ENCODE measurements around the gene GPC5. TPM values are rescaled to one million over a fixed set of nuclear protein-coding genes. Genes with fewer than 3 reads are reported as not detected.

Gene GPC5
- total RNA-seq, 1 donor from 2014 or later = 0.17 TPM

DNA sequence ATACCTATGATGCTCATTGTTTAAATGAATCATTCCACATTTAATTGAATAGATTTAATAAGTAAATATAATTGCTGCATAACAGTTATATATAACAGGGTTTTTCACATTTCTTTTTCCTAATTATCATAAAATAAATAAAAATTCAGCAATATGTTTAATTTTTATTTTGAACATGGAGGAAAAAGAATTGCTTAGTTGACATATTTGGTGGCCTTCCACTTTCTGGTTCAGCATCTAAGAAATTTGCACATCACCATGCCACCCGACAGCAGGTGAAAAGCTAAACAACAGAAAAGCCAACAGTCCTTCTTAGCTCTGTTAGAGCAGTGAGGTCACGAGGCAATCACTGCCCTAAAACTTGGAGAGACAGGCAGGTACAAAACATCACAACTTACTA is 790.2 kb downstream of the GPC5 start:
- DNase-seq (ENCODE audit: low read depth) = no peak
- no peaks in the 10 kb centered on the region for H3K27me3 ChIP-seq (ENCODE audit: control insufficient read depth, insufficient read depth, low read length)
- TF ChIP-seq, protein P1, sequence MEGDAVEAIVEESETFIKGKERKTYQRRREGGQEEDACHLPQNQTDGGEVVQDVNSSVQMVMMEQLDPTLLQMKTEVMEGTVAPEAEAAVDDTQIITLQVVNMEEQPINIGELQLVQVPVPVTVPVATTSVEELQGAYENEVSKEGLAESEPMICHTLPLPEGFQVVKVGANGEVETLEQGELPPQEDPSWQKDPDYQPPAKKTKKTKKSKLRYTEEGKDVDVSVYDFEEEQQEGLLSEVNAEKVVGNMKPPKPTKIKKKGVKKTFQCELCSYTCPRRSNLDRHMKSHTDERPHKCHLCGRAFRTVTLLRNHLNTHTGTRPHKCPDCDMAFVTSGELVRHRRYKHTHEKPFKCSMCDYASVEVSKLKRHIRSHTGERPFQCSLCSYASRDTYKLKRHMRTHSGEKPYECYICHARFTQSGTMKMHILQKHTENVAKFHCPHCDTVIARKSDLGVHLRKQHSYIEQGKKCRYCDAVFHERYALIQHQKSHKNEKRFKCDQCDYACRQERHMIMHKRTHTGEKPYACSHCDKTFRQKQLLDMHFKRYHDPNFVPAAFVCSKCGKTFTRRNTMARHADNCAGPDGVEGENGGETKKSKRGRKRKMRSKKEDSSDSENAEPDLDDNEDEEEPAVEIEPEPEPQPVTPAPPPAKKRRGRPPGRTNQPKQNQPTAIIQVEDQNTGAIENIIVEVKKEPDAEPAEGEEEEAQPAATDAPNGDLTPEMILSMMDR (IDR thresholded peaks at IDR 0.05; ENCODE audit: insufficient read depth, low read length, poor library complexity, severe bottlenecking) = no peak
- no peak overlapping the region for H3K4me3 ChIP-seq (ENCODE audit: low read depth, low read length)
- H3K36me3 ChIP-seq (ENCODE audit: control insufficient read depth, insufficient read depth, low read length) = no peaks in the 10 kb centered on the region

DNA sequence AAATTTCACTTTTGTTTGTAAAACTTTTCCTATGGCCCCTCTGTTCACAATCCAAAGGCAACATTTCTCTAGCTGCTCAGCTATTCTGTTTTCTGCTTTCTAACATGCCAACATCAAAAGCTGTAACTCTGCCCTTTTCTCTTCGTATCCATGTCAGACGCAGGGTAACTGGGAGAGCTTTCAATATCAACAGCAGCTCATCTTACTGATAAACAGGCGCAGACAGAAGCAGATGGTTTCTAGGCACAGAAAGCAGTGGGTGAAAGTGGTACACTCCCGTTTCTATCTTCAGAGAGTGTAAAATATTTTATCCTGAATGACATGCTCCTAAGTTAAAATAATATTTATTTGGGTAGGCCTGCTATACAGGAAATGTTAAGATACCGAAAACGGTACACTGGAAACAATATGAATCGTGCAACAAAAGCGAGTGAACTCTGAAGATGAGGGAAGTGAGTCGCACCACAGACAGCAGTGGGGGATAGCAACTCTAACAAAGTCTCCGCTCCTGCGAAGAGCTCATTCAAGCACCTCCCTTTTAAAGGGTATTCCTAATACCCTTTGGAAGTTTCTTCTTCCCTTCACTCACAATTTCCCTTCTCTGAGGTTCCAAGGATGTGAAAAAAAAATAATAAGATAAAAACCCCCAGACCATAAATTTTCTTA is 798.3 kb downstream of the GPC5 start:
- DNase-seq (ENCODE audit: low read depth) = no peak
- peak overlapping the region; percentile 10 for H3K4me3 ChIP-seq (ENCODE audit: low read depth, low read length)
- TF ChIP-seq, protein P1 (IDR thresholded peaks at IDR 0.05; ENCODE audit: insufficient read depth, low read length, poor library complexity, severe bottlenecking) = no peak
- no peaks in the 10 kb centered on the region for H3K36me3 ChIP-seq (ENCODE audit: control insufficient read depth, insufficient read depth, low read length)
- no peaks in the 10 kb centered on the region for H3K27me3 ChIP-seq (ENCODE audit: control insufficient read depth, insufficient read depth, low read length)

DNA sequence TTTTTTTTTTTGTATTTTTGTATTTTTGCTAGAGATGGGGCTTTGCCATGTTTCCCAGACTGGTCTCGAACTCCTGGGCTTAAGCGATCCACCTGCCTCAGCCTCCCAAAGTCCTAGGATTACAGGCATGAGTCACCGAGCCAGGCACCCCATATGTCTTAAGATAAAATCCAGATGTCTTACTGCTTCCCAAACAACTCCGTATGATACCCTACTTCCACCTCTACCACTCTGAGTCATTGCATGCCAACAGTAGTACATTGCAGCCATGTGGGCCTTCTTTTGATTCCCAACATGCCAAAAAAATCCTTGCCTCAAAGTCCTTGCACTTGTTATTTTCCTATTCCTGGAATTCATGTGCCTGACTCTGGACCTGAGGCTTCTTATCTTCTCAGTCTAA is 799.2 kb downstream of the GPC5 start:
- no peaks in the 10 kb centered on the region for H3K27me3 ChIP-seq (ENCODE audit: control insufficient read depth, insufficient read depth, low read length)
- no peak for DNase-seq (ENCODE audit: low read depth)
- TF ChIP-seq, protein P1 (IDR thresholded peaks at IDR 0.05; ENCODE audit: insufficient read depth, low read length, poor library complexity, severe bottlenecking) = no peak
- H3K36me3 ChIP-seq (ENCODE audit: control insufficient read depth, insufficient read depth, low read length) = no peaks in the 10 kb centered on the region
- no peak overlapping the region for H3K4me3 ChIP-seq (ENCODE audit: low read depth, low read length)

DNA sequence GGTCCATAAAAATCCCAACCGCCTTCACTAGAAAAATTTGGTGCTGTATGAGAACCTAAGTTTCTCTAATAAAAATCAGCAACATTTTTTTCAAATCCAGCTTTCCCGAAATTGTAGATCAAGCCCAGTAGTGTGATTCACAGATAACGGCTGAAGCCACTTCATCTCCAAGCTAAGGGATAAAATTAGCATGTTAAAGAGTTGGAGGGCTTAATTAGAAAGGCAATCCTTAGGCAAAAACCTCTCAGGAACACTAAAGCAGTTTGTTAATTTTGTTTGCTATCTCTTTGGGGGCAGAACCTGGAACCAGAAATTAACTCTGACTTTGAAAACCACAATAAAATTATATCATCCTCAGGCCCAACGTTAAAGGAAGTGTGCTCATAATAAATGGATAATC is 820.2 kb downstream of the GPC5 start:
- no peaks in the 10 kb centered on the region for H3K27me3 ChIP-seq (ENCODE audit: control insufficient read depth, insufficient read depth, low read length)
- TF ChIP-seq, protein P1 (IDR thresholded peaks at IDR 0.05; ENCODE audit: insufficient read depth, low read length, poor library complexity, severe bottlenecking) = no peak
- no peak overlapping the region for H3K4me3 ChIP-seq (ENCODE audit: low read depth, low read length)
- no peak for DNase-seq (ENCODE audit: low read depth)
- H3K36me3 ChIP-seq (ENCODE audit: control insufficient read depth, insufficient read depth, low read length) = no peaks in the 10 kb centered on the region

GRCh38 chr13:92221916-92222315 is 823.5 kb downstream of the GPC5 start:
- no peaks in the 10 kb centered on the region for H3K36me3 ChIP-seq (ENCODE audit: control insufficient read depth, insufficient read depth, low read length)
- H3K4me3 ChIP-seq (ENCODE audit: low read depth, low read length) = no peak overlapping the region
- DNase-seq (ENCODE audit: low read depth) = no peak
- no peaks in the 10 kb centered on the region for H3K27me3 ChIP-seq (ENCODE audit: control insufficient read depth, insufficient read depth, low read length)
- TF ChIP-seq, protein P1 (IDR thresholded peaks at IDR 0.05; ENCODE audit: insufficient read depth, low read length, poor library complexity, severe bottlenecking) = no peak
